SK-N-SH (cell line): ENCODE data around the gene NUFIP2. TPM values are rescaled to one million over a fixed set of nuclear protein-coding genes. Genes with fewer than 3 reads are reported as not detected.

ENCODE experiments used
- CTCF ChIA-PET: fragments of 300-600, 350-600 bp; formaldehyde crosslinking; extraction: SDS; loops from one replicate; lab custom pipeline; 2021; lab: Yijun Ruan, JAX
- POLR2A ChIA-PET: fragments of 350-600 bp; sonication (Branson Sonifier 250); formaldehyde crosslinking; extraction: SDS; loops from one replicate; lab custom pipeline; 2020; ENCODE audit warnings: antibody characterized with exemption, inconsistent platforms; lab: Yijun Ruan, JAX
- DNase-seq: peaks from one replicate; pipeline ENCODE4 v3.0.0; 2012
- H2AFZ ChIP-seq: fragments of 200-600 bp; sonication (generic); 2 replicates; pipeline ENCODE4 v1.8.1; 2016; ENCODE audit warnings: antibody characterized with exemption, mild to moderate bottlenecking, low read depth
- H3F3A ChIP-seq: fragments of 200-600 bp; sonication (generic); replicated peaks from 2 replicates; pipeline ENCODE3; 2016; ENCODE audit warnings: antibody characterized with exemption, mild to moderate bottlenecking; ENCODE audit not compliant: insufficient read depth
- H3K27ac ChIP-seq, 2 experiments: fragments of 200-500 bp in 1 of 2; fragments of 200-600 bp in 1 of 2; sonication (Bioruptor generic) in 1 of 2; sonication (generic), shearing (Covaris generic) in 1 of 2; 2 replicates each; pipeline versions ENCODE4 v1.5.1 to v1.6.1; 2014 to 2016; ENCODE audit warnings: low read depth in 2 of 2, inconsistent platforms in 1 of 2, low read length in 1 of 2, mild to moderate bottlenecking in 1 of 2, mixed read lengths in 1 of 2
- H3K27me3 ChIP-seq: fragments of 200-600 bp; sonication (generic), shearing (Covaris generic); 2 replicates; pipeline ENCODE4 v1.6.1; 2016; ENCODE audit warnings: mixed run types; ENCODE audit not compliant: insufficient read depth
- H3K36me3 ChIP-seq, 2 experiments: fragments of 200-500 bp in 1 of 2; fragments of 200-600 bp in 1 of 2; sonication (Bioruptor generic) in 1 of 2; sonication (generic) in 1 of 2; replicated peaks in 1 of 2; 2 replicates each; pipeline versions ENCODE3 to v1.5.1; 2014 to 2016; ENCODE audit warnings: low read length in 1 of 2, mild to moderate bottlenecking in 1 of 2; ENCODE audit not compliant: insufficient read depth in 2 of 2, control insufficient read depth in 1 of 2
- H3K4me1 ChIP-seq, 2 experiments: fragments of 200-500 bp in 1 of 2; fragments of 200-600 bp in 1 of 2; sonication (Bioruptor generic) in 1 of 2; sonication (generic), shearing (Covaris generic) in 1 of 2; 2 replicates each; pipeline versions ENCODE4 v1.5.1 to v1.6.1; 2014 to 2016; ENCODE audit warnings: low read depth in 1 of 2, low read length in 1 of 2, mixed run types in 1 of 2; ENCODE audit not compliant: insufficient read depth in 2 of 2, control insufficient read depth in 1 of 2
- H3K4me2 ChIP-seq: fragments of 200-600 bp; sonication (generic), shearing (Covaris generic); 2 replicates; pipeline ENCODE4 v1.6.1; 2017; ENCODE audit warnings: mixed run types
- H3K4me3 ChIP-seq, 2 experiments: fragments of 200-500 bp in 1 of 2; fragments of 200-600 bp in 1 of 2; sonication (Bioruptor generic) in 1 of 2; sonication (generic), shearing (Covaris generic) in 1 of 2; 2 replicates each; pipeline versions ENCODE4 v1.5.1 to v1.8.1; 2014 to 2016; ENCODE audit warnings: low read depth in 2 of 2, inconsistent platforms in 1 of 2, low read length in 1 of 2, mild to moderate bottlenecking in 1 of 2, mixed read lengths in 1 of 2, moderate library complexity in 1 of 2
- H3K79me2 ChIP-seq: fragments of 200-600 bp; sonication (generic); 2 replicates; pipeline ENCODE4 v1.8.1; 2017; ENCODE audit warnings: mild to moderate bottlenecking; ENCODE audit not compliant: insufficient read depth
- H3K9ac ChIP-seq: fragments of 200-600 bp; sonication (generic); 2 replicates; pipeline ENCODE4 v1.6.1; 2017; ENCODE audit warnings: mixed run types
- H3K9me2 ChIP-seq: fragments of 200-600 bp; sonication (generic); 2 replicates; pipeline ENCODE4 v1.6.1; 2017; ENCODE audit warnings: mixed run types
- H3K9me3 ChIP-seq: fragments of 200-600 bp; sonication (generic); 2 replicates; pipeline ENCODE4 v1.6.1; 2017; ENCODE audit warnings: mixed run types, mild to moderate bottlenecking, moderate library complexity
- H4K20me1 ChIP-seq: fragments of 200-600 bp; sonication (generic); 2 replicates; pipeline ENCODE4 v1.6.1; 2017; ENCODE audit warnings: mild to moderate bottlenecking, mixed run types; ENCODE audit not compliant: insufficient read depth
- CTCF ChIP-seq: fragments of 200-600 bp; sonication (generic); IDR thresholded peaks from 2 replicates; pipeline ENCODE4 v1.6.1; 2017; ENCODE audit warnings: antibody characterized with exemption, mild to moderate bottlenecking, moderate library complexity
- ELF1 ChIP-seq: IDR thresholded peaks from 2 replicates; pipeline ENCODE4 v1.4.0; 2012
- EP300 ChIP-seq, 2 experiments: IDR thresholded peaks; 2 replicates each; pipeline versions ENCODE4 v1.4.0 to v1.6.1; 2012; ENCODE audit warnings: borderline replicate concordance in 1 of 2, low read depth in 1 of 2, low read length in 1 of 2
- EZH2phosphoT487 ChIP-seq: fragments of 200-600 bp; sonication (generic); IDR thresholded peaks from 2 replicates; pipeline ENCODE4 v1.6.1; 2017; ENCODE audit warnings: low read depth, mixed run types, mild to moderate bottlenecking, antibody characterized with exemption, moderate library complexity, borderline replicate concordance
- FOSL2 ChIP-seq: IDR thresholded peaks from 2 replicates; pipeline ENCODE4 v1.4.0; 2012; ENCODE audit warnings: low read depth, mild to moderate bottlenecking, moderate library complexity, borderline replicate concordance
- GATA2 ChIP-seq: sonication (generic); formaldehyde crosslinking; IDR thresholded peaks from 2 replicates; pipeline ENCODE4 v1.5.0; 2020; ENCODE audit warnings: mild to moderate bottlenecking, missing genetic modification reagents
- JUND ChIP-seq: IDR thresholded peaks from 2 replicates; pipeline ENCODE4 v1.4.0; 2012
- NFIC ChIP-seq: IDR thresholded peaks from 2 replicates; pipeline ENCODE4 v1.4.0; 2012; ENCODE audit warnings: borderline replicate concordance
- POLR2AphosphoS5 ChIP-seq: IDR thresholded peaks from 2 replicates; pipeline ENCODE4 v1.6.1; 2012; ENCODE audit warnings: low read depth, low read length
- RAD21 ChIP-seq: IDR thresholded peaks from 2 replicates; pipeline ENCODE4 v1.6.1; 2012; ENCODE audit warnings: mild to moderate bottlenecking, low read length
- RFX5 ChIP-seq: IDR thresholded peaks from 2 replicates; pipeline ENCODE4 v1.6.1; 2012; ENCODE audit warnings: mild to moderate bottlenecking, improper control_type of control experiment, low read length
- TAF1 ChIP-seq: IDR thresholded peaks from 2 replicates; pipeline ENCODE4 v1.6.1; 2012; ENCODE audit warnings: low read depth, mild to moderate bottlenecking, low read length, moderate library complexity, borderline replicate concordance
- TCF12 ChIP-seq: IDR thresholded peaks from 2 replicates; pipeline ENCODE4 v1.4.0; 2012
- USF2 ChIP-seq: fragments of 150-350 bp; IDR thresholded peaks from 2 replicates; pipeline ENCODE4 v1.6.1; 2017; ENCODE audit warnings: antibody characterized with exemption, low read length, low read depth, borderline replicate concordance
- ZBTB33 ChIP-seq: IDR thresholded peaks from 2 replicates; pipeline ENCODE4 v1.4.0; 2012; ENCODE audit warnings: low read depth, borderline replicate concordance
- WGBS: methylation state at CpG from one replicate; pipeline ENCODE4 v1.1.6; 2017; ENCODE audit warnings: low lambda C conversion rate; 5-methylcytosine and 5-hydroxymethylcytosine counted together
- polyA plus RNA-seq, 3 experiments: library from polyadenylated mRNA; depleted of rRNA; stranded (reverse); fragments of >200 nt; gene quantifications; 2 replicates each; pipeline ENCODE4 v1.2.3, GENCODE V29; 2012
- TF ChIP-seq, protein P1 (sequence below): fragments of 150-350 bp; IDR thresholded peaks from 2 replicates; pipeline ENCODE4 v1.6.1; 2016; ENCODE audit warnings: mild to moderate bottlenecking, low read depth, low read length

Gene NUFIP2
- polyA plus RNA-seq, 1 of the 3 experiments (the other 2 are of a cell fraction): 9.0 TPM

DNA sequence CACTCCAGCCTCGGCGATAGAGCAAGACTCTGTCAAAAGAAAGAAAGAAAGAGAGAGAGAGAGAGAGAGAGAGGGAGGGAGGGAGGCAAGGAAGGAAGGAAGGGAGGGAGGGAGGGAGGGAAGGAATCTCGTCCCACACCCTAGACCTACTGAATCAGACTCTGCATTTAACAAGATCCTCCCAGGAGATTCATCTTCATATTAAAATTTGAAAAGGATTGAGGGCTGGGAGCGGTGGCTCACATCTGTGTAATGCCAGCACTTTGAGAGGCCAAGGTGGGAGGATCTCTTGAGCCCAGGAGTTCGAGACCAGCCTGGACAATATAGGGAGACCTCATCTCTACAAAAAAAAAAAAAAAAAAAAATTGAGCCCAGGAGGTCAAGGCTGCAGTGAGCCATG lies 33.5 kb upstream of the NUFIP2 start (continued):
- no peak for TF ChIP-seq POLR2AphosphoS5
- TF ChIP-seq CTCF: no peak
- no peak for TF ChIP-seq TCF12
- no peak for TF ChIP-seq ELF1
- no peak for TF ChIP-seq USF2
- TF ChIP-seq, all 33 proteins: peak for 0

DNA sequence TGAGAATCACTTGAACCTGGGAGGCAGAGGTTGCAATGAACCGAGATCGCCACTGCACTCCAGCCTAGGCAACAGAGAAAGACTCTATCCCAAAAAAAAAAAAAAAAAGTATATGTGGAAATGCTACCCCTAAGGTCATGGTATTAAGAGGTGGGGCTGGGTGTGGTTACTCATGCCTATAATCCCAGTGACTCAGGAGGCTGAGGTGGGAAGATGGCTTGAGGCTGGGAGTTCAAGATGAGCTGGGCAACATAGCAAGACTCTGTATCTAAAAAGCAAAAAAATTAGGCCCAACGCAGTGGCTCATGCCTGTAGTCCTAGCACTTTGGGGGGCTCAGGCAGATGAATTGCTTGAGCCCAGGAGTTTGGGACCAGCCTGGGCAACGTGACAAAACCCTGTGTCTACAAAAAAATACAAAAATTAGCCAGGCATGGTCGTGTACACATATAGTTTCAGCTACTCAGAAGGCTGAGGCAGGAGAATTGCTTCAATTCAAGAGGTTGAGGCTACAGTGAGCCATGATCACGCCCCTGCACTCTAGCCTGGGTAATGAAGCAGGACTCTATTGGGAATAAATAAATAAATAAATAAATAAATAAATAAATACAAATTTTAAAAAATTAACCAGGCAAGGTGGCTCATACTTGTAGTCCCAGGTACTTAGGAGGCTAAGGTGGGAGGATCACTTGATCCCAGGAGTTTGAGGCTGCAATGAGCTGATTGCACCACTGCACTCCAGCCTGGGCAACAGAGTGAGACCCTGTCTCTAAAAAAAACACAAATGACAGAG lies 32.3 kb upstream of the NUFIP2 start:
- POLR2A ChIA-PET: no interaction called here

More for the DNA sequence above, 32.3 kb upstream of the NUFIP2 start:
- Histone ChIP-seq H3K4me3 (no peak overlapping the region), H4K20me1 (no peaks in the 10 kb centered on the region), H3K9me2 (no peaks in the 10 kb centered on the region), H3K9me3 (no peaks in the 10 kb centered on the region), H3K36me3 (no peaks in the 10 kb centered on the region), H3K4me1 (no peaks in the 10 kb centered on the region), H3K27ac (no peak overlapping the region)
- WGBS: 70% methylated on average over 6 of the region's 6 CpGs
- no peak for DNase-seq
- TF ChIP-seq EP300 (IDR thresholded peaks at IDR 0.05; ENCODE audit: borderline replicate concordance in 1 of 2, low read depth in 1 of 2, low read length in 1 of 2) (no peak), ZBTB33 (no peak), RFX5 (no peak), JUND (no peak), TAF1 (no peak), EZH2phosphoT487 (no peak), GATA2 (no peak), NFIC (no peak), POLR2AphosphoS5 (no peak), RAD21 (no peak), TCF12 (no peak), FOSL2 (no peak), CTCF (no peak)
- TF ChIP-seq, protein P1, sequence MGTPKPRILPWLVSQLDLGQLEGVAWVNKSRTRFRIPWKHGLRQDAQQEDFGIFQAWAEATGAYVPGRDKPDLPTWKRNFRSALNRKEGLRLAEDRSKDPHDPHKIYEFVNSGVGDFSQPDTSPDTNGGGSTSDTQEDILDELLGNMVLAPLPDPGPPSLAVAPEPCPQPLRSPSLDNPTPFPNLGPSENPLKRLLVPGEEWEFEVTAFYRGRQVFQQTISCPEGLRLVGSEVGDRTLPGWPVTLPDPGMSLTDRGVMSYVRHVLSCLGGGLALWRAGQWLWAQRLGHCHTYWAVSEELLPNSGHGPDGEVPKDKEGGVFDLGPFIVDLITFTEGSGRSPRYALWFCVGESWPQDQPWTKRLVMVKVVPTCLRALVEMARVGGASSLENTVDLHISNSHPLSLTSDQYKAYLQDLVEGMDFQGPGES: no peak
- TF ChIP-seq, all 33 proteins: peak for 0
- CTCF ChIA-PET: interaction anchor here (1.0 to 1.2 kb wide), 3 partner anchors 16 to 211 kb away, joined by 3 read pairs; no protein-coding TSS in a partner anchor
- no peak overlapping the region for H3K4me2 ChIP-seq
- no peaks in the 10 kb centered on the region for H3K79me2 ChIP-seq
- no peaks in the 10 kb centered on the region for H3F3A ChIP-seq
- H2AFZ ChIP-seq: no peak overlapping the region
- H3K27me3 ChIP-seq: no peaks in the 10 kb centered on the region; the same call in 1 of the 2 replicates
- no peak overlapping the region for H3K9ac ChIP-seq
